K562 (cell line): ENCODE measurements around the gene USP35. TPM values are rescaled to one million over a fixed set of nuclear protein-coding genes. Genes with fewer than 3 reads are reported as not detected.

Source experiments
- BACH1 ChIP-seq: fragments of 200-800 bp; sonication (Bioruptor generic); IDR thresholded peaks from 2 replicates; pipeline ENCODE4 v1.6.1; 2016; ENCODE audit warnings: missing genetic modification characterization, missing compliant biosample characterization
- CBX8 ChIP-seq: fragments of 200-600 bp; sonication (generic); IDR thresholded peaks from 2 replicates; pipeline ENCODE4 v1.6.1; 2012; ENCODE audit warnings: borderline replicate concordance, mixed run types, low read depth, mild to moderate bottlenecking, moderate library complexity, mixed read lengths, low read length, control low read depth, inconsistent platforms; ENCODE audit not compliant: poor library complexity, severe bottlenecking; ENCODE audit errors: extremely low read depth
- FUS ChIP-seq: fragments of 200-400 bp; formaldehyde crosslinking; optimal IDR thresholded peaks from 2 replicates; pipeline ENCODE3; 2017; ENCODE audit warnings: low read depth, low read length
- PHB2 ChIP-seq: fragments of 450-650 bp; IDR thresholded peaks from 2 replicates; pipeline ENCODE4 v1.6.1; 2017; ENCODE audit warnings: low read depth
- TBP ChIP-seq: optimal IDR thresholded peaks from 2 replicates; pipeline ENCODE3; 2011; ENCODE audit warnings: low read depth, low read length, improper control_type of control experiment
- ZMIZ1 ChIP-seq, 2 experiments: fragments of 150-350 bp in 1 of 2; IDR thresholded peaks; 2 replicates each; pipeline ENCODE4 v1.6.1; 2012 to 2016; ENCODE audit warnings: low read depth in 2 of 2, low read length in 2 of 2, mild to moderate bottlenecking in 1 of 2, moderate library complexity in 1 of 2
- polyA plus RNA-seq, 8 experiments: library from polyadenylated mRNA; depleted of rRNA in 4 of 8; stranded (reverse) in 5 of 8; unstranded in 3 of 8; fragments of >200 nt; fragmentation: Nextera tagmentation in 2 of 8; fragmentation: Illumina TruSeq in 1 of 8; extraction: Ambion mirVana in 2 of 8; extraction: Trizol in 1 of 8; gene quantifications; 2 replicates each; pipeline versions ENCODE4 v1.2.1 to v1.2.3, GENCODE V29; 2011 to 2014; ENCODE audit warnings: inconsistent platforms in 1 of 8, missing spikeins in 1 of 8
- total RNA-seq, 7 experiments: library from RNA; depleted of rRNA in 6 of 7; stranded (reverse); fragments of >200 nt in 6 of 7; fragmentation: Illumina TruSeq in 2 of 7; extraction: Trizol in 2 of 7; gene quantifications; 2 replicates each; pipeline versions ENCODE4 v1.2.1 to v1.2.3, GENCODE V29; 2011 to 2021; ENCODE audit warnings: low replicate concordance in 1 of 7

USP35 gene
- total and polyA plus RNA-seq, 9 of the 15 experiments (the other 6 are each of a cell fraction or from before 2014, with no cell fraction given): 0.01 to 4.8 (median 3.6) TPM

GRCh38 chr11:78229106-78229505, 40.4 kb downstream of the USP35 start (continued):
- TF ChIP-seq ZMIZ1 (IDR thresholded peaks at IDR 0.05; ENCODE audit: low read depth in 2 of 2, low read length in 2 of 2) (no peak), BACH1 (tag) (no peak), TBP (no peak), FUS (no peak), CBX8 (no peak), PHB2 (no peak)
- TF ChIP-seq, all 486 proteins: peak for 0
